H9 (cell line): Measurements from ENCODE around the gene DTNBP1. TPM values are rescaled to one million over a fixed set of nuclear protein-coding genes. Genes with fewer than 3 reads are reported as not detected.

Source experiments
- DNase-seq: peaks from one replicate; pipeline ENCODE4 v3.0.0-alpha.2; 2017
- H2AFZ ChIP-seq: one replicate; pipeline ENCODE4 v1.6.1; 2013; ENCODE audit warnings: mild to moderate bottlenecking, low read length, control low read depth, moderate library complexity
- H2AK5ac ChIP-seq: 2 replicates; pipeline ENCODE4 v1.6.1; 2013; ENCODE audit warnings: low read length, control low read depth, mixed read lengths; ENCODE audit not compliant: insufficient read length
- H2BK120ac ChIP-seq: one replicate; pipeline ENCODE4 v1.6.1; 2013; ENCODE audit warnings: low read depth, mild to moderate bottlenecking, low read length, control low read depth, inconsistent platforms; ENCODE audit not compliant: poor library complexity, severe bottlenecking
- H2BK12ac ChIP-seq: 2 replicates; pipeline ENCODE4 v1.6.1; 2013; ENCODE audit warnings: low read length, control low read depth, mixed read lengths, low read depth; ENCODE audit not compliant: insufficient read length
- H2BK15ac ChIP-seq: 2 replicates; pipeline ENCODE4 v1.6.1; 2013; ENCODE audit warnings: low read depth, low read length, control low read depth
- H2BK20ac ChIP-seq: one replicate; pipeline ENCODE4 v1.6.1; 2013; ENCODE audit warnings: low read depth, mild to moderate bottlenecking, low read length, control low read depth, inconsistent platforms; ENCODE audit not compliant: poor library complexity, severe bottlenecking
- H2BK5ac ChIP-seq: 2 replicates; pipeline ENCODE4 v1.6.1; 2013; ENCODE audit warnings: low read length, control low read depth, mixed read lengths; ENCODE audit not compliant: insufficient read length
- H3K14ac ChIP-seq: 2 replicates; pipeline ENCODE4 v1.6.1; 2013; ENCODE audit warnings: low read length, control low read depth; ENCODE audit not compliant: insufficient read depth
- H3K18ac ChIP-seq: 2 replicates; pipeline ENCODE4 v1.6.1; 2013; ENCODE audit warnings: low read depth, mild to moderate bottlenecking, mixed read lengths, low read length, control low read depth; ENCODE audit not compliant: insufficient read length
- H3K23ac ChIP-seq: 2 replicates; pipeline ENCODE4 v1.6.1; 2013; ENCODE audit warnings: low read length, control low read depth, mixed read lengths, low read depth; ENCODE audit not compliant: insufficient read length
- H3K23me2 ChIP-seq: 2 replicates; pipeline ENCODE4 v1.6.1; 2013; ENCODE audit warnings: low read depth, mild to moderate bottlenecking, mixed read lengths, low read length, control low read depth; ENCODE audit not compliant: insufficient read length, poor library complexity, severe bottlenecking
- H3K27ac ChIP-seq: 2 replicates; pipeline ENCODE4 v1.5.1; 2013; ENCODE audit warnings: low read length, control low read depth, mixed read lengths, low read depth; ENCODE audit not compliant: insufficient read length
- H3K27me3 ChIP-seq: 2 replicates; pipeline ENCODE4 v1.6.1; 2013; ENCODE audit warnings: low read length, control low read depth, inconsistent platforms; ENCODE audit not compliant: insufficient read depth
- H3K4ac ChIP-seq: 2 replicates; pipeline ENCODE4 v1.6.1; 2013; ENCODE audit warnings: low read depth, mild to moderate bottlenecking, control low read depth, inconsistent platforms, low read length, moderate library complexity
- H3K4me1 ChIP-seq: 2 replicates; pipeline ENCODE4 v1.6.1; 2013; ENCODE audit warnings: low read length, control low read depth, inconsistent platforms; ENCODE audit not compliant: insufficient read depth
- H3K4me2 ChIP-seq: 2 replicates; pipeline ENCODE4 v1.6.1; 2013; ENCODE audit warnings: low read length, control low read depth, mixed read lengths; ENCODE audit not compliant: insufficient read length, insufficient read depth
- H3K56ac ChIP-seq: 2 replicates; pipeline ENCODE4 v1.6.1; 2013; ENCODE audit warnings: low read depth, mild to moderate bottlenecking, mixed read lengths, low read length, control low read depth; ENCODE audit not compliant: insufficient read length
- H3K79me1 ChIP-seq: 2 replicates; pipeline ENCODE4 v1.6.1; 2013; ENCODE audit warnings: low read depth, mild to moderate bottlenecking, moderate library complexity, low read length, control low read depth, inconsistent platforms; ENCODE audit not compliant: insufficient read depth, poor library complexity, severe bottlenecking
- H3K79me2 ChIP-seq: 2 replicates; pipeline ENCODE4 v1.6.1; 2013; ENCODE audit warnings: low read length, control low read depth, inconsistent platforms; ENCODE audit not compliant: insufficient read depth
- H3K9ac ChIP-seq: 2 replicates; pipeline ENCODE4 v1.6.1; 2013; ENCODE audit warnings: low read length, control low read depth, mixed read lengths; ENCODE audit not compliant: insufficient read length; ENCODE audit errors: extremely low read depth
- H3K9me3 ChIP-seq: one replicate; pipeline ENCODE4 v1.6.1; 2013; ENCODE audit warnings: low read depth, low read length, inconsistent platforms; ENCODE audit not compliant: control insufficient read depth
- H3T11ph ChIP-seq: one replicate; pipeline ENCODE4 v1.6.1; 2013; ENCODE audit warnings: mild to moderate bottlenecking, low read length, control low read depth, inconsistent platforms
- H4K20me1 ChIP-seq: one replicate; pipeline ENCODE4 v1.6.1; 2013; ENCODE audit not compliant: control insufficient read depth, insufficient read length, insufficient read depth
- H4K5ac ChIP-seq: 2 replicates; pipeline ENCODE4 v1.6.1; 2013; ENCODE audit warnings: low read depth, mild to moderate bottlenecking, mixed read lengths, low read length, control low read depth; ENCODE audit not compliant: insufficient read length
- H4K8ac ChIP-seq: replicated peaks from 2 replicates; pipeline ENCODE4 v1.6.1; 2013; ENCODE audit warnings: low read length, control low read depth, mixed read lengths, low read depth; ENCODE audit not compliant: insufficient read length
- H4K91ac ChIP-seq: 2 replicates; pipeline ENCODE4 v1.6.1; 2013; ENCODE audit warnings: low read depth, mild to moderate bottlenecking, moderate library complexity, mixed read lengths, low read length, control low read depth; ENCODE audit not compliant: insufficient read length
- H3K27ac Mint-ChIP-seq, 3 experiments: 2 replicates in 2 of 3; 3 replicates in 1 of 3; pipeline ENCODE4 v1.8.0; 2020 to 2021; ENCODE audit warnings: mixed read lengths in 3 of 3, mild to moderate bottlenecking in 1 of 3, moderate library complexity in 1 of 3
- H3K27me3 Mint-ChIP-seq: 2 replicates; pipeline ENCODE4 v1.8.0; 2021; ENCODE audit warnings: low read depth, mild to moderate bottlenecking, moderate library complexity, mixed read lengths
- H3K36me3 Mint-ChIP-seq, 3 experiments: 2 replicates in 2 of 3; 3 replicates in 1 of 3; pipeline ENCODE4 v1.8.0; 2020 to 2021; ENCODE audit warnings: low read depth in 3 of 3, mixed read lengths in 3 of 3; ENCODE audit not compliant: insufficient read depth in 1 of 3
- H3K4me1 Mint-ChIP-seq, 2 experiments: 2 replicates each; pipeline ENCODE4 v1.8.0; 2020; ENCODE audit warnings: mixed read lengths in 2 of 2
- H3K4me3 Mint-ChIP-seq, 2 experiments: 2 replicates in 1 of 2; 3 replicates in 1 of 2; pipeline ENCODE4 v1.8.0; 2020 to 2021; ENCODE audit warnings: mild to moderate bottlenecking in 2 of 2, mixed read lengths in 2 of 2, moderate library complexity in 1 of 2
- H3K9me3 Mint-ChIP-seq, 2 experiments: 2 replicates in 1 of 2; 3 replicates in 1 of 2; pipeline ENCODE4 v1.8.0; 2020; ENCODE audit warnings: mild to moderate bottlenecking in 2 of 2, mixed read lengths in 2 of 2, moderate library complexity in 1 of 2
- CTCF ChIP-seq: fragments of 200-600 bp; sonication (generic); conservative IDR thresholded peaks from 3 replicates; pipeline ENCODE4 v1.8.0; 2021; ENCODE audit warnings: antibody characterized with exemption, mild to moderate bottlenecking
- WGBS: extraction: QIAGEN DNeasy Blood & Tissue Kit; methylation state at CpG from one replicate; pipeline ENCODE4 v1.1.7; 2013; ENCODE audit warnings: missing lambda C conversion rate, low lambda C conversion rate, mixed read lengths; ENCODE audit not compliant: insufficient read length; ENCODE audit errors: extremely low coverage; 5-methylcytosine and 5-hydroxymethylcytosine counted together
- total RNA-seq: library from RNA; stranded (reverse); gene quantifications from 2 replicates; pipeline ENCODE4 v1.2.1, GENCODE V29; 2021

The DTNBP1 gene
- total RNA-seq, 1 experiment from 2014 or later, result 12.9 TPM

GRCh38 chr6:15608396-15608795 lies 54.4 kb downstream of the DTNBP1 start:
- Histone ChIP-seq H2BK20ac (no peak overlapping the region), H3K14ac (no peak overlapping the region), H2BK15ac (no peak overlapping the region), H2BK12ac (no peak overlapping the region), H3K4ac (no peak overlapping the region), H4K5ac (no peak overlapping the region), H2BK120ac (no peak overlapping the region), H2BK5ac (no peak overlapping the region), H3K9me3 (no peaks in the 10 kb centered on the region), H3K79me1 (no peaks in the 10 kb centered on the region), H3K9ac (no peak overlapping the region), H3K56ac (no peak overlapping the region), H4K91ac (no peak overlapping the region), H3K23me2 (no peaks in the 10 kb centered on the region), H3K4me1 (no peaks in the 10 kb centered on the region), H4K8ac (no peak overlapping the region), H3K23ac (no peak overlapping the region), H3K4me2 (no peak overlapping the region), H3T11ph (no peak overlapping the region), H2AFZ (no peak overlapping the region), H3K27ac (no peak overlapping the region), H4K20me1 (no peaks in the 10 kb centered on the region), H3K18ac (no peak overlapping the region), H3K79me2 (no peaks in the 10 kb centered on the region), H3K27me3 (no peaks in the 10 kb centered on the region), H2AK5ac (no peak overlapping the region)
- TF ChIP-seq CTCF, result no peak
- H3K27me3 Mint-ChIP-seq, result no peaks in the 10 kb centered on the region
- no CpG with 5 or more reads among the region's 3 CpGs for WGBS
- H3K4me3 Mint-ChIP-seq, result no peak overlapping the region
- no peak overlapping the region for H3K27ac Mint-ChIP-seq
- DNase-seq, result no peak
- peaks cover 0 to 9% of the 10 kb centered on the region in 2 experiments; a peak in 2 of 4 replicates for H3K4me1 Mint-ChIP-seq
- peaks cover 0 to 4% of the 10 kb centered on the region in 2 experiments; a peak in 1 of 5 replicates for H3K9me3 Mint-ChIP-seq
- peaks cover 8 to 20% (median 13%) of the 10 kb centered on the region in 3 experiments for H3K36me3 Mint-ChIP-seq
